Anterior cingulate cortex (tissue), 58 donors: ENCODE results near the gene TLR5.

ENCODE experiments used
- DNase-seq, 58 donors: peaks; one replicate each; lab custom pipeline; 2025; lab: John Stamatoyannopoulos, UW

Gene TLR5

GRCh38 chr1:223125766-223126165 is 17.3 kb downstream of the TLR5 start:
- DNase-seq, result no peak

GRCh38 chr1:223123011-223123610 is 19.9 kb downstream of the TLR5 start:
- no peak for DNase-seq

GRCh38 chr1:223118418-223118817 is 24.6 kb downstream of the TLR5 start:
- DNase-seq, result no peak

GRCh38 chr1:223116950-223117349 is 26.1 kb downstream of the TLR5 start:
- DNase-seq, result no peak

- no peak for DNase-seq
These were observed 28.2 kb downstream of the TLR5 start for GRCh38 chr1:223114871-223115270.

GRCh38 chr1:223110952-223111351 is 32.1 kb downstream of the TLR5 start:
- DNase-seq, result no peak

GRCh38 chr1:223109581-223110026 is 33.4 kb downstream of the TLR5 start:
- DNase-seq, result no peak

GRCh38 chr1:223106856-223107255 is 36.2 kb downstream of the TLR5 start:
- no peak for DNase-seq

- DNase-seq, result no peak
These were observed 37.5 kb downstream of the TLR5 start for GRCh38 chr1:223105568-223105967.

- DNase-seq, result no peak
These were observed 40.1 kb downstream of the TLR5 start for GRCh38 chr1:223102797-223103533.

- DNase-seq, result no peak
These were observed 45.3 kb downstream of the TLR5 start for GRCh38 chr1:223097713-223098112.

GRCh38 chr1:223095870-223096269 is 47.2 kb downstream of the TLR5 start:
- no peak for DNase-seq

GRCh38 chr1:223091896-223092295 is 51.2 kb downstream of the TLR5 start:
- no peak for DNase-seq

GRCh38 chr1:223089250-223089649 is 53.8 kb downstream of the TLR5 start:
- DNase-seq, result no peak

- no peak for DNase-seq
These were observed 54.3 kb downstream of the TLR5 start for GRCh38 chr1:223088713-223089240.

- DNase-seq, result peak in 4 of 58 donors; percentile 4 to 39 (median 22)
These were observed 55.5 kb downstream of the TLR5 start for GRCh38 chr1:223087291-223088255.

GRCh38 chr1:223084464-223084866 is 58.6 kb downstream of the TLR5 start:
- no peak for DNase-seq

GRCh38 chr1:223083831-223084230 is 59.2 kb downstream of the TLR5 start:
- no peak for DNase-seq

- DNase-seq, result no peak
These were observed 60.1 kb downstream of the TLR5 start for GRCh38 chr1:223082914-223083313.

GRCh38 chr1:223081181-223081994 is 61.7 kb downstream of the TLR5 start:
- peak in 55 of 58 donors; percentile 10 to 78 (median 53) for DNase-seq
